Activated CD4-positive, alpha-beta T cell treated with anti-CD3 and anti-CD28 coated beads for 24 hours (primary cell): ENCODE results near the gene CTXND1.
"Not testable (repeated sequence)": the region's sequence is repeated elsewhere in the genome, so short reads cannot be mapped to it uniquely, and the experiment has no call there.

Source experiments
- DNase-seq, 2 donors: peaks; one replicate each; pipeline ENCODE4 v3.0.0-alpha.2; 2020; ENCODE audit warnings: low read depth in 2 of 2

CTXND1 gene

DNA sequence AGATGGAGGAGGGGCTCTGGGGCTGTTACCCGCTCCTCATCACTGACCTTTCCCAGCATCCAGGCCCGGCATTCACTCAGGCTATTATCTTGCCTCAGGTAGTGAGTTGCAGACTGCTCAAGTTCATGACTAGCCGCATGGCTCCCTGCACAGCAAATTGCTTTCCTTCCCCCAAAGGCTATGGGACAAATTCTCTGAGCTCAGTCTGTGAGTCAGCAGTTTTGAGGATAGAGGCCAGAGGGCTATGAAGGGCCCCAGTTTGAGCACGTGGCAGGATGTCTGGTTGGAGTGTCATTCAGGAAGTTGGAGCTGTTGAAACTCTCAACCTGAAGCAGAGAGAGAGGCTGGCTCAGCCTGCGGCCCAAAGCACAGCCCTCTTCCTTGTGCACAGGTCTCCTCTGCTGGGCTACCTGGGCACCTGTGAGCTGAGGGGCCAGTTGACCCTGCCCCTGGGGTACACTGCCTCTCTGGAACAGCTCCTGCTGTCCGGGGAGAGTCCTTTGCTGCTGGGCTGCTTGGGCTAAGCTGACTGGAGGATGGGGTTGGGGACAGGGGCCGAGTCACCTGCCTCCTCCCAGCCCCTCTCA lies 91.3 kb downstream of the CTXND1 start:
- DNase-seq, result peak; percentile 17 to 18

DNA sequence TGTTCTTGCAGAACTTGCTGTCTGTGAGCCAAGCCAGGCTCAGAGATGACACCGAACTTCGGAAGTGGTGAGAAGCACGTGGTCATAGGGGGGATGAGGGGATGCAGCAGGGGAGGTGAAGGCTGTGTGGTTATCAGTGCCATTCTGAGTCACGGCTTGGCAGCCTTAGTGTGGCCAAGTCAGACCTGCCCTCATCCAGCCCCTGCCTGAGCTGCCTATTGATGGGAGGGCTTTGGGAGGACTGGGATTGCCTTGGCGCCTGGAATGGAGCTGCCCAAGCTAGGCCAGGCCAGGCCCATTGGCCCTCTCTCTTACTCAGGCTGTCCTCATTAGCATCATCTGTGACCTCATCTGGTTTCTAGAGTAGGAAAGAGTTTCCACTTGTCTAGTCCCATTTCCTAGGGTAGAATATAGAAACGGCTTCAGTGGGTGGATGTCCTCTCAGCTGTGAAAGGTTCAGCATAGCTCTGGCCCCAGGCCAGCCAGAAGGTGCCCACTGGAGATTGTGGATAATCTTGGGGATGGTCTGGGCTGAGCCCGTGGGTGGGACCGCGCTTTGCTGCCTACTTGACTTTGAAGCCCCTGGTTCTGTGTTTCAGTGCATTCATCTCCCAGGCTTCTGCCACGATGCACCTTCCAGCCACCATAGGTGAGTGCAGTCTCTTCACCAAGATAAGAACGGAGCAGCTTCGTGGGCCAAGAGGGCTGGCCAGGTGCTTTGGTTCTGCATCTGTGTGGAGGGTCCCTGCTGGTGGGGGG lies 92.0 kb downstream of the CTXND1 start:
- DNase-seq, result no peak

DNA sequence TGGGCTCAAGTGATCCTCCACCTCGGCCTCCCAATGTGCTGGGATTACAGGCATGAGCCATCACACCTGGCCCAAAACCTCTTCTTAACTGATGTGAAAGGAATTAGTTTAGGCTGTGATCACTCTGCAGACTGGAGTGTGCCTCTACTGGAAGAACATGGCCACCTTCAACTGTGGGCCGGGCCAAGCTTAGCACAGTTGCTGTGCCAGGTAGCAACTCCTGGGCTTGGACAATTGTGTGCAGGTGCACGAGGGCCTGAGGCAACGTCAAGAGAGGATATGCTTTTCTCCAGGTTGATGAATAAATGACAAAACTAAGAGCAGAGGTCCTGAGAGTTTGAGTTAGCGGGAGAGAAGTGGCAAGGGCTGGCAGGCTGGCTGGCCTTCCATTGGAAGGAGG lies 92.7 kb downstream of the CTXND1 start:
- no peak for DNase-seq

DNA sequence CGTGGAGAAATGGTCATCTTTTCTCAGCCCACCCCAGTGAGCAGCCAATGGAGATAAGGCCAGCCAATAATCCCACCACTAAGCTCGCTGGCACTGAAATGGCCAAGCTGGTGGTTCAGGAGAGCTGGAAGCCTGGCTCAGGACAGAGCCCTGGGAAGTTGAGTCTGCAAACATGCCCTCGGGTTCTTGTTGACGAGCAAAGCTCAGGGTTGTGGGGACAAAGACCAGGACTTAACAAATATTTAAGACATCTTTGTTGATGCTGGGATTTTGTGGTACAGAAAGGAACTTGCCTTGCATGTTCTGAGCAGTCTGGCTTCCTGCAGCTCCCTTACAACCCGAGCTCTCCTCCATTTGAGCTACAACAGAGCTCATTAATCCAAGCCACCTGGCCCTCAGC lies 94.8 kb downstream of the CTXND1 start:
- no peak for DNase-seq

DNA sequence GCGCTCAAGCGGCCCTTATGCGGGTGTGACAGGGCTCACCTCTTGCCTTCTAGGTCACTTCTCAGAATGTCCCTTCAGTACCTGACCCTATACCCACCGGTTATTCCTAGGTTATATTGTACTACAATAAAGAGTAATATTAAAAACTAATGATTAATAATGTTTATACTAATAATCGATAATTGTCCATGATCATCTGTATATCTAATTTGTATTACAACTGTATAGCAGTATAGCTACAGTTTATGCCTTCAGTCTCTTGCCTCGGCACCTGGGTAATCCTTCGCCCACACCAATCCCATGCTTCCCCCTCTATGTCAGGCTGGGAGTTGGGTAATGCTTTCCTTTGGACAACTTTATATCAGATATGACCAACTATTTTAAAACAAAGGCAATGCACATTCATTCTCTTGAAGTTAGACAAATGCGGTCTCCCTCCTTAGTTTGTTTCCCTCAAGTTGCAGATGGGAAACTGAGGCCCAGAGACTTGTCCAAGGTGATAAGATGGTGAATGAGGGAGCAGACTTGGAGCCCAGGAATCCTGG lies 95.8 kb downstream of the CTXND1 start:
- DNase-seq, result no peak

DNA sequence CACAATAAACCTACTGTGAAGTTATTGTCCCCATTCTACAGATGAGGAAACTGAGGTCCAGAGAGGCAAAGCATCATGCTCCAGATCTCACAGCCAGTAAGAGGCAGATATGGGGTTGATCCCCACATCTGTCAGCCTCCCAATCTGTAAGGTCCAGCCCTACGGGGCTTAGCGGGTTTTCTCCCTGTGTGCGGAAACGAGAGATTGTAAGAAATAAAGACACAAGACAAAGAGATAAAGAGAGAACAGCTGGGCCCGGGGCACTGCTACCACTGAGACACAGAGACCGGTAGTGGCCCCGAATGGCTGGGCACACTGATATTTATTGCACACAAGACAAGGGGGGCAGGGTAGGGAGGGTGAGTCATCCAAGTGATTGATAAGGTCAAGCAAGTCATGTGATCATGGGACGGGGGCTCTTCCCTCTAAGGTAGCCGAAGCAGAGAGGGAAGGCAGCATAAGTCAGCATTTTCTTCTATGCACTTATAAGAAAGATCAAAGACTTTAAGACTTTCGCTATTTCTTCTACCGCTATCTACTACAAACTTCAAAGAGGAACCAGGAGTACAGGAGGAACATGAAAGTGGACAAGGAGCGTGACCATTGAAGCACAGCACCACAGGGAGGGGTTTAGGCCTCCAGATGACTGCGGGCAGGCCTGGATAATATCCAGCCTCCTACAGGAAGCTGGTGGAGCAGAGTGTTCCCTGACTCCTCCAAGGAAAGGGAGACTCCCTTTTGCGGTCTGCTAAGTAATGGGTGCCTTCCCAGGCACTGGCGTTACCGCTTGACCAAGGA lies 96.4 kb downstream of the CTXND1 start:
- DNase-seq, result not testable (repeated sequence)

DNA sequence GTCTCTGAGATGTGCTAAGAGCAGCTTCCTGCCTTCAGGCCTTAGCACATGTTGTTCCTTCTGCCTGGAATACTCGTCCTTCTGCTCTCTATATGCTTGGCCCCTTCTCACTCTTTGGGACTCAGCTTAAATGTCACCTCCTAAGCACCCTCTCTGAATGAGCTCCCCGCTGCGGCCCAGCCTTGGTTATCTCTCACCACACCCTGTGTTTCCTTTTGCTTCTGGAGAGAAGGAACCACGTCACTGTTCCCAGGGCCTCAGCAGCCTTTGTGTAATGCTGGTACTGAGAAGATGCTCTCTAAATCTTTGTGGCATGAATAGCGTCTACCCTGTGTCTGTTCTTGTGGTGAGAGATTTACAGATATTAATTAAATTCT lies 97.0 kb downstream of the CTXND1 start:
- no peak for DNase-seq

DNA sequence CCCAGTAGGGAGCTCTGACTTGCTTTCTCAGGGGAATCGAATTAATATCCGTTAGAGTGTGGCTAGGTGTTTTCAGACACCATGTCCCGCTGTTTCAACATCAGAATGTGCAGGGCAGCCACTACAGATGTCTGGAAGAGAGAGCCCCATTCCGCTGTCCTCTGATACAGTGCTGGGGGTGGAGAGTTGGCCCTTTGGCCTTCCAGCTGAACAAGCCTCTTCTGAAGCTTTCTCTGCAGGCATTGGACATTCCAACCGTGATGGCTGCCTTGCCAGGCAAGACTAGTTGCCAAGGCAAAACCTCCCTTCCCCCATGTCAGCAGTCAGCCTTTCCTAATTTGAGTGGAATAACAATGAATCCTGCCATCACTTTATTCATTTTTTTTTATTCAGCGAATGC lies 97.7 kb downstream of the CTXND1 start:
- no peak for DNase-seq

DNA sequence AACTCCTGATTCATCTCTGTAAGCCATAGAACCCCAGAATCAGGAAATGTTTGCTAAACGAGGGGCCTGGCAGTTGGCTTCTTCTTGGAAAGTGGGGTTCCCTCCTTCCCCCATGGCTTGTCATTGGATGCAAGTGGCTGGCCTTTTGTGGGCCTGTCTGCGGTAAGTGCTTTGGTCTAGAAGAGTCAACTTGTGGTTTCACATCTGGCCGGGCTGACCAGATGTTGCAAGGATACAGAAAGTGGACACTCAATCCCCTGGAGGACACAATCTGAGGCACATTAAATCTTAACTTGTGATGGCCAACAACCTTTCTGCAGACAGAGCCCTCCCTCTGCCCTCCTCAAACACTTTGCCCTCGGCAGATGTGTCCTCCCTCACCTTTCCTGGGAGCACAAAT lies 98.1 kb downstream of the CTXND1 start:
- DNase-seq, result no peak

DNA sequence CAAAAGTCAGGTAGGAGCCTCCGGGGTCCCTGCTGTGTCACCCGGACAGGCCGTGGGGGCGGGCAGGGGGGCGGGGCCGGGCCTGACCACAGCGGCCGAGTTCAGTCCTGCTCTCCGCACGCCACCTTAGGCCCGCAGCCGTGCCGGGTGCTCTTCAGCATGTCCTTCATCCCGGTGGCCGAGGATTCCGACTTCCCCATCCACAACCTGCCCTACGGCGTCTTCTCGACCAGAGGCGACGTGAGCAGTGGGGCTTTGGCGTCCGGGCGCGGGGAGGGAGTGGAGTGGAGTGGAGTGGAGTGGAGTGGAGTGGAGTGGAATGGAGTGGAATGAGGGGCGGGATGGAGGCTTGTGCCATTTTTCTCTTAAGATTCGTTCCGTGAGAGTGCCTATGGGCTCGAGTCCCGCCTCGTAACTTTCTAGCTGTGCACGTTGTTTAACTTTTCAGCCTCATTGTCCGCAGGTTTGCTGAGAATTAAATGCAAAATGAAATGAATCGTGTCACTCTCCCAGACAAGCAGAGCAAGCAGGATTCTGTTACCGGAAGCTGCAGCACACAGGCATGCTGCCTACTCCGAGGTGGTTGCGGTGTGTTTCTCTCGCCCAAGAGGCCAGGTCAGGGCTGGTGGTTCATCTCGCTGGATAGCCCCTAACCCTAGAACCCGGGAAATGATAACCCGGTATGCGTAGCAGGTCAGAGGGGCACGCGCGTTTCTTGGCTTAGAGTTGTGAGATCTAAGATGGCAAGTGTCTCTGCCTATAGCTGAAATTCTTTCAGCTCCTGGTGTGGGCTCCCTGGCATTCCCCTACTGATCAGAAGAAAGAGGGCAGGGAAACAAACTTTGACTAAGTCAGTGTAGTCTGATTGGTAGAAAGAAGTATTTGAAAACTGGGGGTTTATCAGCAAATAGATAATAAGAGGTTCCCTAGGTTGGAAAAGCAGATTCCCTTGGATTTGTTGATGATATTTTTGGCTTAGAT lies 98.8 kb downstream of the CTXND1 start, which contains the start of gene FAH:
Gene FAH, plus strand, starts transcription at position 104 of the 981 bp plus-strand sequence. Its CDS starts 56 bp downstream, at position 160.
- peak in 1 of 2 donors; percentile 15 for DNase-seq

DNA sequence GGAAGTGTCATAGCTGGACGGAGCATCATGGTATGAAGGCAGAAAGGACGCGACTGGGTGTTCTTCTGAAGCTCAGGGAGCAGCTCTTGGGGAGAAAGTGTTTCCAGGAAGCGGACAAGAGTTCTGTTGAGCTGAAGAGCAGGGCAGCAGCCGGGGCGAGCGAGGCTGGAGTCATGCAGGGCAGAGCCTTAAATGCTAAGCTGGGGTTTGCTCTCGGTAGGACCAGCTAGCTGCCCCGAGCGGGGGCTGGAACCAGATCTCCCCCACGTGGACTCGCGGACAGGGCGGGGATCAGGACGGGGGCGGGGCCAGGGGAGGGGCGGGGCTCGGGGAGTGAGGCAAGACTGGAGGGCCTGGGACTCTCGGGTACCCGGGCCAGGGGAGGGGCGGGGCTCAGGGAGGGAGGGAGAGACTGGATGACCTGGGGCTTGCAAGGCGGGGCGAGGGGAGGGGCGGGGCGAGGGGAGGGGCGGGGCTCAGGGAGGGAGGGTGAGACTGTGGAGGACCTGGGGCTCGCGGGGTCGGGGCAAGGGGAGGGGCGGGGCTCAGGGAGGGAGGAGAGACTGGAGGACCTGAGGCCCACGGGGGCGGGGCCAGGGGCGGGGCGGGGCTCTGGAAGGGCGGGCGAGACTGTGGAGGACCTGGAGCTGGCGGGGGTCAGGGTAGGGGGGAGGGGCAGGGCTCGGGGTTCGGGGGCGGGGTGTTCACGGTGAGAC lies 99.7 kb downstream of the CTXND1 start:
- peak; percentile 91 for DNase-seq

DNA sequence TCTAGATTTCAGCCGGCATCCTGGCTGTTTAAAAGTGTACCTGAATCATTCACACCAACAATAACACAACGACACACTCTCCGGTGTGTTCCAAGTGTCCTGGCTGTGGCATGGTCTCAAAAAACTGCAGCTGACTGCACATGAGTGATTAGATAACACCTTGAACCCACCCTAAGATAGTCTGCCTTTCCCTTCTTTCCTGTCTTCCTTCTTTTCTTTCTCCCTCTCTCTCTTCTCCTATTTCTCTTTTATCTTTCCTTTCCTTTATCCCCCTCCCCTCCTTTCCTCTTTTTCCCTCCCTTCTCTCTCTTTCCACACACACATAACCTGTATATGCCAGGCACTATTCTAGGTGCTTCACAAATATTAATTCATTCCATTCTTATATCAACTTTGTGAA lies 100.4 kb downstream of the CTXND1 start:
- DNase-seq, result no peak

DNA sequence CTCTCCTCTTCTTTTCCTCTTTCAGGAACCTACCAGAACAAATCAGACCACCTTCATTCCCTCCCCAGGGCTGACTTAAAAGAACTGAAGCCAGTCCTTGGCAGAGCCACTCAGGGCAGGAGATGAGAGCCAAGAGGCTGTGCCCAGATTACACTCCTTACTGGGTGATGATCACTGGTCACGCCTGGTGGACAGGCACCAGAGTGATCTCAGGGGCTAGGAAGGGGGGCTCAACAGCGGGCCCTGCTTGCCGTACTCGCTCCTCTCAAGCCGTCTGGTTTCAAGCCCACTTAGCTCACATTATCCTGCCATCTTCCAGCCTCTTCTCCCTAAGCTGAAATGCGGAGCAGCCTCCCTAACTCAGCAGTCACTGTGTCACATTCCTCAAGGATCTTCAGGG lies 100.9 kb downstream of the CTXND1 start:
- DNase-seq, result no peak
